GM12874 (cell line): ENCODE results near the gene SORCS1.

Experiments used
- CTCF ChIP-seq: IDR thresholded peaks from 2 replicates; pipeline ENCODE4 v1.5.1; 2011; ENCODE audit warnings: low read depth, mild to moderate bottlenecking, control low read depth, low read length, moderate library complexity; ENCODE audit not compliant: insufficient read depth

Gene SORCS1

GRCh38 chr10:106991091-106991490, 173.4 kb downstream of the SORCS1 start:
- no peak for TF ChIP-seq CTCF

- TF ChIP-seq CTCF = no peak
Measured at GRCh38 chr10:106987362-106987761, 177.1 kb downstream of the SORCS1 start.

- TF ChIP-seq CTCF = no peak
Measured at GRCh38 chr10:106982268-106982667, 182.2 kb downstream of the SORCS1 start.

GRCh38 chr10:106981452-106982075, 182.9 kb downstream of the SORCS1 start:
- TF ChIP-seq CTCF = no peak

- 0 out of 2 replicates have a peak, but pooled peaks have one; percentile 13 for TF ChIP-seq CTCF
Measured at GRCh38 chr10:106980495-106981451, 183.7 kb downstream of the SORCS1 start.

GRCh38 chr10:106978756-106979155, 185.8 kb downstream of the SORCS1 start:
- TF ChIP-seq CTCF = no peak

GRCh38 chr10:106973716-106974115, 190.8 kb downstream of the SORCS1 start:
- no peak for TF ChIP-seq CTCF
